Aorta (tissue), 5 donors: Measurements from ENCODE around the gene UBE2D2. TPM values are rescaled to one million over a fixed set of nuclear protein-coding genes. Genes with fewer than 3 reads are reported as not detected.
"Not testable (repeated sequence)": the region's sequence is repeated elsewhere in the genome, so short reads cannot be mapped to it uniquely, and the experiment has no call there.

ENCODE experiments used
- ATAC-seq: fragments of 200-7000 bp; cut with Tn5 transposase; one replicate; pipeline ENCODE4 v1.9.1; 2022; ENCODE audit warnings: moderate library complexity; ENCODE audit not compliant: low FRiP score
- DNase-seq, 2 donors: peaks; one replicate each; pipeline ENCODE4 v3.0.0-alpha.2; 2020
- H3K27ac ChIP-seq, 2 donors: one replicate each; pipeline ENCODE4 v1.5.1; 2013; ENCODE audit warnings: low read length in 2 of 2, mild to moderate bottlenecking in 2 of 2, moderate library complexity in 2 of 2, control low read depth in 1 of 2, inconsistent platforms in 1 of 2, low read depth in 1 of 2
- H3K27me3 ChIP-seq, 2 donors: one replicate each; pipeline ENCODE4 v1.6.1; 2013; ENCODE audit warnings: control low read depth in 1 of 2, low read length in 1 of 2, mild to moderate bottlenecking in 1 of 2, moderate library complexity in 1 of 2; ENCODE audit not compliant: insufficient read depth in 2 of 2, control insufficient read depth in 1 of 2
- H3K36me3 ChIP-seq, 2 donors: one replicate each; pipeline ENCODE4 v1.6.1; 2013; ENCODE audit warnings: control low read depth in 1 of 2, low read length in 1 of 2, mild to moderate bottlenecking in 1 of 2; ENCODE audit not compliant: insufficient read depth in 2 of 2, control insufficient read depth in 1 of 2
- H3K4me1 ChIP-seq, 2 donors: one replicate each; pipeline ENCODE4 v1.6.1; 2013; ENCODE audit warnings: low read length in 2 of 2, control low read depth in 1 of 2, mild to moderate bottlenecking in 1 of 2, moderate library complexity in 1 of 2; ENCODE audit not compliant: insufficient read depth in 2 of 2, control insufficient read depth in 1 of 2
- H3K4me3 ChIP-seq, 2 donors: one replicate each; pipeline ENCODE4 v1.5.1; 2013; ENCODE audit warnings: low read length in 2 of 2, control low read depth in 1 of 2, mild to moderate bottlenecking in 1 of 2
- H3K9me3 ChIP-seq: one replicate; pipeline ENCODE4 v1.6.1; 2013; ENCODE audit warnings: mild to moderate bottlenecking, low read length; ENCODE audit not compliant: control insufficient read depth
- WGBS, 2 donors: extraction: QIAGEN DNeasy Blood & Tissue Kit; methylation state at CpG; one replicate each; pipeline ENCODE4 v1.1.7; 2013; 5-methylcytosine and 5-hydroxymethylcytosine counted together
- intact Hi-C, 2 donors: fragments of 100-400 bp; cut with DNase I; formaldehyde crosslinking; loops; one replicate each; pipeline versions ENCODE4 v1.14.2 to v1.15.0; 2022
- polyA plus RNA-seq, 2 donors: library from polyadenylated mRNA; stranded (reverse); fragments of 200-250 nt; gene quantifications; one replicate each; pipeline ENCODE4 v1.2.3, GENCODE V29; 2013
- total RNA-seq, 2 donors: library from RNA; stranded (reverse); fragmentation: NEBNext Ultra II Directional; extraction: Animal tissue kit (Norgen Biotek cat#: 25700); gene quantifications; one replicate each; pipeline ENCODE4 v1.2.1, GENCODE V29; 2021
- donor health status: healthy with polysubstance abuse.
- donor health status: Bipolar disorder and iron deficiency.
- donor health status: DM: no; HTN: no; CAD: no.
- donor health status: DM: no; HTN: no; CAD: no.
- donor health status: DM: yes; HTN: yes; CAD: no.

UBE2D2 gene
- total and polyA plus RNA-seq, 4 donors = 96.8 to 116 (median 99.9) TPM

GRCh38 chr5:139611703-139612584, 50.8 kb downstream of the UBE2D2 start:
- Histone ChIP-seq H3K4me3 (no peak overlapping the region), H3K27me3 (no peaks in the 10 kb centered on the region), H3K27ac (no peak overlapping the region), H3K4me1 (peaks cover 0 to 4% of the 10 kb centered on the region in 2 donors), H3K9me3 (no peaks in the 10 kb centered on the region), H3K36me3 (no peaks in the 10 kb centered on the region)
- intact Hi-C loops = no loop called here
- ATAC-seq (no peak), DNase-seq (no peak)
- WGBS, 2 donors = 90 to 91% methylated on average over 5 of the region's 5 CpGs

GRCh38 chr5:139619861-139620260, 58.7 kb downstream of the UBE2D2 start:
- intact Hi-C loops = no loop called here
- Histone ChIP-seq H3K4me1 (no peaks in the 10 kb centered on the region), H3K9me3 (no peaks in the 10 kb centered on the region), H3K4me3 (no peak overlapping the region), H3K27me3 (no peaks in the 10 kb centered on the region), H3K27ac (no peak overlapping the region), H3K36me3 (no peaks in the 10 kb centered on the region)
- WGBS, 2 donors = 73 to 74% methylated on average over 5 of the region's 5 CpGs
- ATAC-seq = no peak
- DNase-seq = no peak

GRCh38 chr5:139625398-139625797, 64.3 kb downstream of the UBE2D2 start:
- H3K9me3 ChIP-seq, H3K27ac ChIP-seq, H3K4me1 ChIP-seq, H3K4me3 ChIP-seq, H3K36me3 ChIP-seq, H3K27me3 ChIP-seq, intact Hi-C loops, ATAC-seq: not testable (repeated sequence)
- WGBS, 2 donors = 83 to 91% methylated on average over 4 to 5 of the region's 5 CpGs
- DNase-seq = peak in 1 of 2 donors; percentile 5

GRCh38 chr5:139630855-139631254, 69.7 kb downstream of the UBE2D2 start:
- Histone ChIP-seq H3K27ac (no peak overlapping the region), H3K27me3 (no peaks in the 10 kb centered on the region), H3K4me3 (no peak overlapping the region), H3K4me1 (no peaks in the 10 kb centered on the region), H3K36me3 (no peaks in the 10 kb centered on the region), H3K9me3 (no peaks in the 10 kb centered on the region)
- intact Hi-C loops = no loop called here
- no peak for ATAC-seq
- no peak for DNase-seq

- H3K36me3 ChIP-seq = no peaks in the 10 kb centered on the region
- peaks cover 0 to under 1% of the 10 kb centered on the region in 2 donors for H3K4me1 ChIP-seq
- intact Hi-C loops = loop anchor here in 1 of 2 donors (2.0 kb wide), 1 partner anchor 59 kb away; no protein-coding TSS in a partner anchor
- H3K4me3 ChIP-seq = no peak overlapping the region
- H3K9me3 ChIP-seq = no peaks in the 10 kb centered on the region
- no peak overlapping the region for H3K27ac ChIP-seq
- ATAC-seq (no peak), DNase-seq (peak in 1 of 2 donors; percentile 30)
- H3K27me3 ChIP-seq = no peaks in the 10 kb centered on the region
- 74 to 76% methylated on average over 3 of the region's 3 CpGs for WGBS, 2 donors
These were observed 70.5 kb downstream of the UBE2D2 start for GRCh38 chr5:139631520-139632165.

GRCh38 chr5:139633295-139634027, 72.3 kb downstream of the UBE2D2 start:
- H3K4me3 ChIP-seq = no peak overlapping the region
- no peaks in the 10 kb centered on the region for H3K27me3 ChIP-seq
- H3K36me3 ChIP-seq = no peaks in the 10 kb centered on the region
- 6 to 11% methylated on average over 6 of the region's 6 CpGs for WGBS, 2 donors
- DNase-seq (peak; percentile 74 to 90), ATAC-seq (peak; percentile 73)
- intact Hi-C loops = loop anchor here (1.0 to 2.0 kb wide), 2 partner anchors 57 to 132 kb away; no protein-coding TSS in a partner anchor
- no peaks in the 10 kb centered on the region for H3K9me3 ChIP-seq
- peaks cover 0 to 2% of the 10 kb centered on the region in 2 donors for H3K4me1 ChIP-seq
- no peak overlapping the region for H3K27ac ChIP-seq

- no peak overlapping the region for H3K27ac ChIP-seq
- peaks cover 0 to 2% of the 10 kb centered on the region in 2 donors for H3K4me1 ChIP-seq
- WGBS, 2 donors = 82 to 91% methylated on average over 2 of the region's 2 CpGs
- no peak overlapping the region for H3K4me3 ChIP-seq
- intact Hi-C loops = no loop called here
- no peaks in the 10 kb centered on the region for H3K27me3 ChIP-seq
- no peaks in the 10 kb centered on the region for H3K36me3 ChIP-seq
- ATAC-seq (no peak), DNase-seq (peak in 1 of 2 donors; percentile 33)
- H3K9me3 ChIP-seq = no peaks in the 10 kb centered on the region
These were observed 72.8 kb downstream of the UBE2D2 start for GRCh38 chr5:139634028-139634325.

GRCh38 chr5:139634541-139634940, 73.4 kb downstream of the UBE2D2 start:
- intact Hi-C loops = no loop called here
- no peaks in the 10 kb centered on the region for H3K9me3 ChIP-seq
- DNase-seq (no peak), ATAC-seq (no peak)
- H3K4me1 ChIP-seq = peaks cover 0 to 2% of the 10 kb centered on the region in 2 donors
- H3K36me3 ChIP-seq = no peaks in the 10 kb centered on the region
- no peak overlapping the region for H3K4me3 ChIP-seq
- 87 to 88% methylated on average over 3 of the region's 3 CpGs for WGBS, 2 donors
- H3K27ac ChIP-seq = no peak overlapping the region
- H3K27me3 ChIP-seq = no peaks in the 10 kb centered on the region
